Sigmoid colon (tissue), 4 donors: ENCODE measurements around the gene SLC6A5.

ENCODE experiments used
- CTCF ChIP-seq, 4 experiments: fragments of 450-650 bp in 3 of 4; fragments of 200-600 bp in 1 of 4; IDR thresholded peaks; one replicate each; pipeline ENCODE4 v1.5.1; 2016 to 2019; ENCODE audit warnings: antibody characterized with exemption in 4 of 4, mild to moderate bottlenecking in 3 of 4, moderate library complexity in 2 of 4
- POLR2A ChIP-seq, 2 donors: fragments of 450-650 bp; IDR thresholded peaks; one replicate each; pipeline ENCODE4 v1.6.1; 2016; ENCODE audit warnings: antibody characterized with exemption in 2 of 2, mild to moderate bottlenecking in 2 of 2, moderate library complexity in 2 of 2
- POLR2AphosphoS5 ChIP-seq, 4 donors: sonication (generic); formaldehyde crosslinking; IDR thresholded peaks; one replicate each; pipeline ENCODE4 v1.6.1; 2017; ENCODE audit warnings: antibody characterized with exemption in 4 of 4

- TF ChIP-seq CTCF (IDR thresholded peaks at IDR 0.05) (no peak), POLR2AphosphoS5 (IDR thresholded peaks at IDR 0.05) (no peak), POLR2A (IDR thresholded peaks at IDR 0.05) (no peak)
Measured at GRCh38 chr11:20672575-20672974, 73.2 kb downstream of the SLC6A5 start.
